K562 (cell line): Measurements from ENCODE around the gene TNPO3.

Experiments
- BRF2 ChIP-seq: IDR thresholded peaks from 3 replicates; pipeline ENCODE4 v1.6.1; 2011; ENCODE audit warnings: borderline replicate concordance, mild to moderate bottlenecking; ENCODE audit not compliant: insufficient read length, insufficient read depth
- CBX2 ChIP-seq: fragments of 200-600 bp; sonication (generic); IDR thresholded peaks from one replicate; pipeline ENCODE4 v1.6.1; 2012; ENCODE audit warnings: mild to moderate bottlenecking, low read length, inconsistent platforms; ENCODE audit not compliant: insufficient read depth, poor library complexity, severe bottlenecking
- CTCF ChIP-seq, 3 experiments: IDR thresholded peaks in 2 of 3; conservative IDR thresholded peaks in 1 of 3; 2 replicates each; pipeline ENCODE4 v1.5.1; 2011 to 2012; ENCODE audit warnings: low read length in 3 of 3, mild to moderate bottlenecking in 3 of 3, control low read depth in 2 of 3, improper control_type of control experiment in 1 of 3, inconsistent platforms in 1 of 3, low read depth in 1 of 3, mixed read lengths in 1 of 3, moderate library complexity in 1 of 3; ENCODE audit not compliant: insufficient read depth in 2 of 3
- ELK1 ChIP-seq: sonication (generic); formaldehyde crosslinking; IDR thresholded peaks from 2 replicates; pipeline ENCODE4 v1.8.1; 2022; ENCODE audit warnings: missing genetic modification reagents
- FOXM1 ChIP-seq, 2 experiments: fragments of 450-650 bp in 1 of 2; sonication (generic) in 1 of 2; formaldehyde crosslinking in 1 of 2; IDR thresholded peaks; 2 replicates each; pipeline versions ENCODE4 v1.6.1 to v1.9.0; 2017 to 2022; ENCODE audit warnings: low read depth in 2 of 2, mild to moderate bottlenecking in 2 of 2, missing genetic modification reagents in 1 of 2, moderate library complexity in 1 of 2
- MEF2D ChIP-seq: conservative IDR thresholded peaks from 2 replicates; pipeline ENCODE4 v1.6.1; 2016; ENCODE audit warnings: low read depth, missing genetic modification characterization, missing compliant biosample characterization
- MLLT1 ChIP-seq, 2 experiments: fragments of 450-650 bp; IDR thresholded peaks; 2 replicates each; pipeline ENCODE4 v1.6.1; 2016
- RBM15 ChIP-seq: fragments of 200-400 bp; formaldehyde crosslinking; IDR thresholded peaks from 2 replicates; pipeline ENCODE4 v1.6.1; 2018; ENCODE audit warnings: mild to moderate bottlenecking, low read length, moderate library complexity; ENCODE audit not compliant: insufficient read depth
- YY1 ChIP-seq, 3 experiments: IDR thresholded peaks; 2 replicates each; pipeline ENCODE4 v1.6.1; 2011; ENCODE audit warnings: low read length in 2 of 3, mild to moderate bottlenecking in 2 of 3, moderate library complexity in 2 of 3, borderline replicate concordance in 1 of 3, control low read depth in 1 of 3, low read depth in 1 of 3; ENCODE audit not compliant: insufficient read depth in 3 of 3, insufficient replicate concordance in 2 of 3, control insufficient read depth in 1 of 3, insufficient read length in 1 of 3; ENCODE audit errors: extremely low read depth in 1 of 3
- ZFP36 ChIP-seq: fragments of 150-350 bp; IDR thresholded peaks from 2 replicates; pipeline ENCODE4 v1.6.1; 2018; ENCODE audit warnings: low read length, low read depth; ENCODE audit not compliant: partially characterized antibody
- ZNF184 ChIP-seq: sonication (generic); formaldehyde crosslinking; IDR thresholded peaks from 2 replicates; pipeline ENCODE4 v1.5.0; 2020; ENCODE audit warnings: missing genetic modification reagents

- no peak for TF ChIP-seq MEF2D (tag)
- TF ChIP-seq CBX2 = no peak
- no peak for TF ChIP-seq RBM15
- TF ChIP-seq BRF2 = no peak
- TF ChIP-seq FOXM1 (IDR thresholded peaks at IDR 0.05; ENCODE audit: low read depth) = no peak
- TF ChIP-seq FOXM1 (CRISPR knock-in tag; IDR thresholded peaks at IDR 0.05; ENCODE audit: low read depth) = no peak
- TF ChIP-seq CTCF (IDR thresholded peaks at IDR 0.05 in 2 of 3, conservative IDR thresholded peaks at IDR 0.05 in 1 of 3; ENCODE audit: insufficient read depth in 2 of 3, low read depth in 1 of 3, low read length in 3 of 3) = no peak
- TF ChIP-seq YY1 (IDR thresholded peaks at IDR 0.05; ENCODE audit: borderline replicate concordance in 1 of 3, control insufficient read depth in 1 of 3, extremely low read depth in 1 of 3, insufficient read depth in 3 of 3, insufficient read length in 1 of 3, insufficient replicate concordance in 2 of 3, low read depth in 1 of 3, low read length in 2 of 3) = no peak
- TF ChIP-seq ELK1 = no peak
- no peak for TF ChIP-seq ZNF184 (CRISPR knock-in tag)
- no peak for TF ChIP-seq ZFP36
- no peak for TF ChIP-seq MLLT1 (IDR thresholded peaks at IDR 0.05)
These were observed 137.8 kb downstream of the TNPO3 start for GRCh38 chr7:128917122-128917521.
